HepG2 (cell line): ENCODE measurements around the gene NOTCH3. TPM values are rescaled to one million over a fixed set of nuclear protein-coding genes. Genes with fewer than 3 reads are reported as not detected.
A peak's percentile ranks its signal among the peaks of the same experiment; 100 is the strongest.

Source experiments
- ASH2L ChIP-seq: fragments of 300-600, 200-600 bp; sonication (generic); IDR thresholded peaks from 2 replicates; pipeline ENCODE4 v1.7.0; 2017; ENCODE audit warnings: low read depth, mild to moderate bottlenecking, moderate library complexity, mixed read lengths, low read length; ENCODE audit not compliant: insufficient read length
- FOXO1 ChIP-seq: sonication (generic); formaldehyde crosslinking; IDR thresholded peaks from 2 replicates; pipeline ENCODE4 v1.4.0; 2020; ENCODE audit warnings: missing genetic modification reagents
- IKZF1 ChIP-seq: fragments of 450-650 bp; IDR thresholded peaks from 2 replicates; pipeline ENCODE4 v1.7.1; 2016
- KDM2A ChIP-seq: sonication (generic); formaldehyde crosslinking; IDR thresholded peaks from 2 replicates; pipeline ENCODE4 v1.4.0; 2020; ENCODE audit warnings: low read depth, missing genetic modification reagents, borderline replicate concordance
- KLF16 ChIP-seq, 2 experiments: sonication (generic) in 1 of 2; formaldehyde crosslinking in 1 of 2; IDR thresholded peaks; 2 replicates each; pipeline versions ENCODE4 v1.6.1 to v1.8.0; 2016 to 2023; ENCODE audit warnings: missing genetic modification reagents in 2 of 2, missing compliant biosample characterization in 1 of 2
- MTA1 ChIP-seq: sonication (generic); formaldehyde crosslinking; IDR thresholded peaks from 2 replicates; pipeline ENCODE4 v1.4.0; 2020; ENCODE audit warnings: missing genetic modification reagents, mild to moderate bottlenecking, borderline replicate concordance
- MYC ChIP-seq: sonication (generic); formaldehyde crosslinking; IDR thresholded peaks from 2 replicates; pipeline ENCODE4 v1.9.0; 2021; ENCODE audit warnings: missing genetic modification reagents, borderline replicate concordance
- NONO ChIP-seq, 2 experiments: fragments of 450-650 bp in 1 of 2; sonication (generic) in 1 of 2; formaldehyde crosslinking in 1 of 2; IDR thresholded peaks in 1 of 2; conservative IDR thresholded peaks in 1 of 2; 2 replicates each; pipeline versions ENCODE4 v1.6.1 to v1.8.0; 2017 to 2022; ENCODE audit warnings: mild to moderate bottlenecking in 1 of 2, missing genetic modification reagents in 1 of 2, moderate library complexity in 1 of 2
- RXRB ChIP-seq: IDR thresholded peaks from 2 replicates; pipeline ENCODE4 v1.6.1; 2016; ENCODE audit warnings: borderline replicate concordance, missing genetic modification reagents, missing compliant biosample characterization
- SMC3 ChIP-seq: IDR thresholded peaks from 2 replicates; pipeline ENCODE4 v1.6.1; 2011; ENCODE audit warnings: low read length, improper control_type of control experiment
- TSC22D2 ChIP-seq: sonication (generic); formaldehyde crosslinking; IDR thresholded peaks from 2 replicates; pipeline ENCODE4 v1.5.1; 2020; ENCODE audit warnings: missing genetic modification reagents, mild to moderate bottlenecking, borderline replicate concordance
- ZBTB38 ChIP-seq: sonication (generic); formaldehyde crosslinking; IDR thresholded peaks from 2 replicates; pipeline ENCODE4 v1.5.1; 2020; ENCODE audit warnings: mild to moderate bottlenecking, missing genetic modification reagents
- ZFY ChIP-seq: sonication (generic); formaldehyde crosslinking; IDR thresholded peaks from 2 replicates; pipeline ENCODE4 v1.4.0; 2020; ENCODE audit warnings: missing genetic modification reagents
- ZMYM3 ChIP-seq: sonication (generic); formaldehyde crosslinking; IDR thresholded peaks from 2 replicates; pipeline ENCODE4 v1.5.1; 2020; ENCODE audit warnings: mild to moderate bottlenecking, missing genetic modification reagents
- ZNF556 ChIP-seq: sonication (generic); formaldehyde crosslinking; IDR thresholded peaks from 2 replicates; pipeline ENCODE4 v1.4.0; 2020; ENCODE audit warnings: mild to moderate bottlenecking, missing genetic modification reagents, borderline replicate concordance
- ZNF782 ChIP-seq: sonication (generic); formaldehyde crosslinking; IDR thresholded peaks from 2 replicates; pipeline ENCODE4 v1.4.0; 2020; ENCODE audit warnings: missing genetic modification reagents, mild to moderate bottlenecking, borderline replicate concordance
- polyA plus RNA-seq, 8 experiments: library from polyadenylated mRNA; depleted of rRNA in 3 of 8; stranded (reverse) in 7 of 8; unstranded in 1 of 8; fragments of >200 nt; fragmentation: Illumina TruSeq in 4 of 8; extraction: Trizol in 4 of 8; gene quantifications; 2 replicates each; pipeline versions ENCODE4 v1.2.1 to v1.2.3, GENCODE V29; 2011 to 2016; ENCODE audit warnings: low read depth in 4 of 8, missing spikeins in 1 of 8, mixed read lengths in 1 of 8; ENCODE audit not compliant: insufficient read depth in 1 of 8
- total RNA-seq, 5 experiments: library from RNA; depleted of rRNA; stranded (reverse); fragments of >200 nt; fragmentation: Illumina TruSeq; extraction: Trizol; gene quantifications; 2 replicates each; pipeline ENCODE4 v1.2.3, GENCODE V29; 2016; ENCODE audit warnings: low read depth in 1 of 5
- TF ChIP-seq, protein P1 (sequence below): IDR thresholded peaks from 2 replicates; pipeline ENCODE4 v1.6.1; 2012; ENCODE audit warnings: inconsistent platforms
- TF ChIP-seq, protein P2 (sequence below): sonication (generic); formaldehyde crosslinking; IDR thresholded peaks from 2 replicates; pipeline ENCODE4 v1.4.0; 2020; ENCODE audit warnings: missing genetic modification reagents
- TF ChIP-seq, protein P3 (sequence below): sonication (generic); formaldehyde crosslinking; IDR thresholded peaks from 2 replicates; pipeline ENCODE4 v1.4.0; 2020; ENCODE audit warnings: mild to moderate bottlenecking, missing genetic modification reagents
- TF ChIP-seq, protein P4 (sequence below): sonication (generic); formaldehyde crosslinking; IDR thresholded peaks from 2 replicates; pipeline ENCODE4 v1.9.0; 2022; ENCODE audit warnings: missing genetic modification reagents, mild to moderate bottlenecking, borderline replicate concordance

The NOTCH3 gene
- total and polyA plus RNA-seq, 2 of the 13 experiments (the other 11 are each of a cell fraction or from before 2014, with no cell fraction given) = 0.09 to 0.28 TPM

DNA sequence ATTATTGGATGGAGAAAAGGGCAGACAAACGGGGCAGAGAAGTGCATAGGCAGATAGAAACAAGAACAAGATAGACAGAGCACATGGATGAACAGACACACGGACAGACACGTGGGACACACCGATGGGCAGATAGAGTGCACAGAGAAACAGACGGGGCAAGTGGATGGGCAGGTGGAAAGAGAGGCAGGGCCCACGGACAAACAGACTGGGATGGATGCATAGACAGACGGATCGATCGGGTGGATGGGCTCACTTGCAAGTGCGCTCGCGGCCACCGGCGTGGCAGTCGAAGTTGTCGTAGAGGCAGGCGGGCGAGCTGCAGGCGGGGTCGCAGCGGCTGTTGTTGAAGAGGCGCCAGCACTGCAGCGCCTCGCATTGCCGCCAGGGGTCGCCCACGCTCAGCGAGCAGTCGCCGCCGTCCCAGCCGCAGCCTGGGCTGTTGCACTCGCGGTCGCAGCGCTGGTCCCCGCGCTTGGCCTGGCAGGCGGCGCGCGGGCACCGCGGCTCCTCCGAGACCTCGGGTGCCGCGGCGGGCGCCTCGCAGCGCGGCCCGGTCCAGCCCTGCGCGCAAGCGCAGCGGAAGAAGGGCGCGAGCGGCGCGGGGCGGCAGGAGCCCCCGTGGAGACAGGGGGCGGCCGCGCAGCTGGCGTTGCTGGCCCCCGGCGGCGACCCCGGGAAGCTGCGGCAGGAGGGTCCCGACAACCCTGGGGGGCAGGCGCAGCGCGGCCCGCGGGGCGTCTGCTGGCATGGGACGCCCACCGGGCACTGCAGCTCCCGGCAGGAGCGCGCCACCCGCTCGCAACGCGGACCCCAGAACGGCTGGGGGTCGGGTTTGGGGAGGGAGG, 23.3 kb downstream of the NOTCH3 start (continued):
- TF ChIP-seq KLF16 (CRISPR knock-in tag; IDR thresholded peaks at IDR 0.05) (0 out of 4 replicates have a peak, but pooled peaks of 1 of the 2 experiments have one; percentile 29), MYC (CRISPR knock-in tag) (peak; percentile 32; the same call in 1 of the 2 replicates), RXRB (CRISPR knock-in tag) (0 out of 2 replicates have a peak, but pooled peaks have one; percentile 18), ZFY (CRISPR knock-in tag) (peak; percentile 28; the same call in 1 of the 2 replicates), ZMYM3 (CRISPR knock-in tag) (0 out of 2 replicates have a peak, but pooled peaks have one; percentile 18), ZNF556 (0 out of 2 replicates have a peak, but pooled peaks have one; percentile 32), FOXO1 (peak; percentile 76), IKZF1 (no peak), SMC3 (peak; percentile 47; the same call in 1 of the 2 replicates), ZNF782 (CRISPR knock-in tag) (0 out of 2 replicates have a peak, but pooled peaks have one; percentile 61), ZBTB38 (peak; percentile 66), MTA1 (CRISPR knock-in tag) (peak; percentile 49; the same call in 1 of the 2 replicates), ASH2L (no peak), KDM2A (CRISPR knock-in tag) (peak; percentile 63; the same call in 1 of the 2 replicates), NONO (IDR thresholded peaks at IDR 0.05) (no peak), NONO (CRISPR knock-in tag; conservative IDR thresholded peaks at IDR 0.05) (peak; percentile 43; the same call in 1 of the 2 replicates), TSC22D2 (CRISPR knock-in tag) (peak; percentile 53; the same call in 1 of the 2 replicates)
- TF ChIP-seq, protein P1, sequence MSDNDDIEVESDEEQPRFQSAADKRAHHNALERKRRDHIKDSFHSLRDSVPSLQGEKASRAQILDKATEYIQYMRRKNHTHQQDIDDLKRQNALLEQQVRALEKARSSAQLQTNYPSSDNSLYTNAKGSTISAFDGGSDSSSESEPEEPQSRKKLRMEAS = peak; percentile 61; the same call in 1 of the 2 replicates
- TF ChIP-seq, protein P2, sequence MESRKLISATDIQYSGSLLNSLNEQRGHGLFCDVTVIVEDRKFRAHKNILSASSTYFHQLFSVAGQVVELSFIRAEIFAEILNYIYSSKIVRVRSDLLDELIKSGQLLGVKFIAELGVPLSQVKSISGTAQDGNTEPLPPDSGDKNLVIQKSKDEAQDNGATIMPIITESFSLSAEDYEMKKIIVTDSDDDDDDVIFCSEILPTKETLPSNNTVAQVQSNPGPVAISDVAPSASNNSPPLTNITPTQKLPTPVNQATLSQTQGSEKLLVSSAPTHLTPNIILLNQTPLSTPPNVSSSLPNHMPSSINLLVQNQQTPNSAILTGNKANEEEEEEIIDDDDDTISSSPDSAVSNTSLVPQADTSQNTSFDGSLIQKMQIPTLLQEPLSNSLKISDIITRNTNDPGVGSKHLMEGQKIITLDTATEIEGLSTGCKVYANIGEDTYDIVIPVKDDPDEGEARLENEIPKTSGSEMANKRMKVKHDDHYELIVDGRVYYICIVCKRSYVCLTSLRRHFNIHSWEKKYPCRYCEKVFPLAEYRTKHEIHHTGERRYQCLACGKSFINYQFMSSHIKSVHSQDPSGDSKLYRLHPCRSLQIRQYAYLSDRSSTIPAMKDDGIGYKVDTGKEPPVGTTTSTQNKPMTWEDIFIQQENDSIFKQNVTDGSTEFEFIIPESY = peak; percentile 57; the same call in 1 of the 2 replicates
- TF ChIP-seq, protein P3, sequence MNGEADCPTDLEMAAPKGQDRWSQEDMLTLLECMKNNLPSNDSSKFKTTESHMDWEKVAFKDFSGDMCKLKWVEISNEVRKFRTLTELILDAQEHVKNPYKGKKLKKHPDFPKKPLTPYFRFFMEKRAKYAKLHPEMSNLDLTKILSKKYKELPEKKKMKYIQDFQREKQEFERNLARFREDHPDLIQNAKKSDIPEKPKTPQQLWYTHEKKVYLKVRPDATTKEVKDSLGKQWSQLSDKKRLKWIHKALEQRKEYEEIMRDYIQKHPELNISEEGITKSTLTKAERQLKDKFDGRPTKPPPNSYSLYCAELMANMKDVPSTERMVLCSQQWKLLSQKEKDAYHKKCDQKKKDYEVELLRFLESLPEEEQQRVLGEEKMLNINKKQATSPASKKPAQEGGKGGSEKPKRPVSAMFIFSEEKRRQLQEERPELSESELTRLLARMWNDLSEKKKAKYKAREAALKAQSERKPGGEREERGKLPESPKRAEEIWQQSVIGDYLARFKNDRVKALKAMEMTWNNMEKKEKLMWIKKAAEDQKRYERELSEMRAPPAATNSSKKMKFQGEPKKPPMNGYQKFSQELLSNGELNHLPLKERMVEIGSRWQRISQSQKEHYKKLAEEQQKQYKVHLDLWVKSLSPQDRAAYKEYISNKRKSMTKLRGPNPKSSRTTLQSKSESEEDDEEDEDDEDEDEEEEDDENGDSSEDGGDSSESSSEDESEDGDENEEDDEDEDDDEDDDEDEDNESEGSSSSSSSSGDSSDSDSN = peak; percentile 56; the same call in 1 of the 2 replicates
- TF ChIP-seq, protein P4, sequence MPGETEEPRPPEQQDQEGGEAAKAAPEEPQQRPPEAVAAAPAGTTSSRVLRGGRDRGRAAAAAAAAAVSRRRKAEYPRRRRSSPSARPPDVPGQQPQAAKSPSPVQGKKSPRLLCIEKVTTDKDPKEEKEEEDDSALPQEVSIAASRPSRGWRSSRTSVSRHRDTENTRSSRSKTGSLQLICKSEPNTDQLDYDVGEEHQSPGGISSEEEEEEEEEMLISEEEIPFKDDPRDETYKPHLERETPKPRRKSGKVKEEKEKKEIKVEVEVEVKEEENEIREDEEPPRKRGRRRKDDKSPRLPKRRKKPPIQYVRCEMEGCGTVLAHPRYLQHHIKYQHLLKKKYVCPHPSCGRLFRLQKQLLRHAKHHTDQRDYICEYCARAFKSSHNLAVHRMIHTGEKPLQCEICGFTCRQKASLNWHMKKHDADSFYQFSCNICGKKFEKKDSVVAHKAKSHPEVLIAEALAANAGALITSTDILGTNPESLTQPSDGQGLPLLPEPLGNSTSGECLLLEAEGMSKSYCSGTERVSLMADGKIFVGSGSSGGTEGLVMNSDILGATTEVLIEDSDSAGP (CRISPR knock-in tag) = 0 out of 2 replicates have a peak, but pooled peaks have one; percentile 25
